ENCODE measurements around the gene ASCC2. TPM values are rescaled to one million over a fixed set of nuclear protein-coding genes. Genes with fewer than 3 reads are reported as not detected.
"Not testable (repeated sequence)": the region's sequence is repeated elsewhere in the genome, so short reads cannot be mapped to it uniquely, and the experiment has no call there.

ASCC2 gene
- total RNA-seq, 1 donor = 33.6 TPM

DNA sequence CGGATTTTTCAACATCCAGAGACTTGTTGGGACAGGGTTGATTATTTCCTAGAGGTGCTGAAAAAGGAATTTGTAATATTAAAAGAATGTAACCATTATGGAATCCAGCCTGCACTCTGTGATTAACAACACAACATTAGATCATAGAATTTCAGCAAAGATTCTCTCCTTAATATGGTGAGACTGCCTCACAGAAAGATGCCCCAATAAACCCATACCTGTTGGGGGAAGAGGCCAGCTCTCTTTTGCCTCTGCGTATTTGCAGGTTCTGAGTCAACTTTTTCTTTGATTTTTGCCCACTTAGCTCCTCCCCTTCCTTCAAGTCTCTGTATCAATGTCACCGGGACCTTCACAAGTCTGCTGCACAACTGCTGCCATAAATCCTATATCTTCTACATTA, 32.5 kb upstream of the ASCC2 start:
- H3K4me3 ChIP-seq (ENCODE audit: low read depth, low read length) = no peak overlapping the region
- TF ChIP-seq, protein P1, sequence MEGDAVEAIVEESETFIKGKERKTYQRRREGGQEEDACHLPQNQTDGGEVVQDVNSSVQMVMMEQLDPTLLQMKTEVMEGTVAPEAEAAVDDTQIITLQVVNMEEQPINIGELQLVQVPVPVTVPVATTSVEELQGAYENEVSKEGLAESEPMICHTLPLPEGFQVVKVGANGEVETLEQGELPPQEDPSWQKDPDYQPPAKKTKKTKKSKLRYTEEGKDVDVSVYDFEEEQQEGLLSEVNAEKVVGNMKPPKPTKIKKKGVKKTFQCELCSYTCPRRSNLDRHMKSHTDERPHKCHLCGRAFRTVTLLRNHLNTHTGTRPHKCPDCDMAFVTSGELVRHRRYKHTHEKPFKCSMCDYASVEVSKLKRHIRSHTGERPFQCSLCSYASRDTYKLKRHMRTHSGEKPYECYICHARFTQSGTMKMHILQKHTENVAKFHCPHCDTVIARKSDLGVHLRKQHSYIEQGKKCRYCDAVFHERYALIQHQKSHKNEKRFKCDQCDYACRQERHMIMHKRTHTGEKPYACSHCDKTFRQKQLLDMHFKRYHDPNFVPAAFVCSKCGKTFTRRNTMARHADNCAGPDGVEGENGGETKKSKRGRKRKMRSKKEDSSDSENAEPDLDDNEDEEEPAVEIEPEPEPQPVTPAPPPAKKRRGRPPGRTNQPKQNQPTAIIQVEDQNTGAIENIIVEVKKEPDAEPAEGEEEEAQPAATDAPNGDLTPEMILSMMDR (IDR thresholded peaks at IDR 0.05; ENCODE audit: insufficient read depth, low read length) = no peak
- no peak for DNase-seq (ENCODE audit: low read depth)

DNA sequence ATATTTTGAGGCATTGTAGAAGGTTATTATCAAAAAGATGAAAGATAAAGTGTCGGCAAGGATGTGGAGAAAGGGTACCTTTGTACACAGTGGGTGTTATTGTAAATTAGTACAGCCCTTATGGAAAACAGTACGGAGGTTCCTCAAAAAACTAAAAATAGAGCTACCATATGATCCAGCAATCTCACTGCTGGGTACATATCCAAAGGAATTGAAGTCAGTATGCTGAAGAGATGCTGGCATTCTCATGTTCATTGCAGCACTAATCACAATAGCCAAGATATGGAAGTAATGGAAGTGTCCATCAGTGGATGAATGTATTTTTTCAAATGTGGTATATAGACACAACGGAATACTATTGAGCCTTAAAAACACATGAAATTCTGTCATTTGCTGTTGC, 29.8 kb upstream of the ASCC2 start:
- H3K4me3 ChIP-seq (ENCODE audit: low read depth, low read length) = no peak overlapping the region
- DNase-seq (ENCODE audit: low read depth) = no peak
- TF ChIP-seq, protein P1 (IDR thresholded peaks at IDR 0.05; ENCODE audit: insufficient read depth, low read length) = no peak

DNA sequence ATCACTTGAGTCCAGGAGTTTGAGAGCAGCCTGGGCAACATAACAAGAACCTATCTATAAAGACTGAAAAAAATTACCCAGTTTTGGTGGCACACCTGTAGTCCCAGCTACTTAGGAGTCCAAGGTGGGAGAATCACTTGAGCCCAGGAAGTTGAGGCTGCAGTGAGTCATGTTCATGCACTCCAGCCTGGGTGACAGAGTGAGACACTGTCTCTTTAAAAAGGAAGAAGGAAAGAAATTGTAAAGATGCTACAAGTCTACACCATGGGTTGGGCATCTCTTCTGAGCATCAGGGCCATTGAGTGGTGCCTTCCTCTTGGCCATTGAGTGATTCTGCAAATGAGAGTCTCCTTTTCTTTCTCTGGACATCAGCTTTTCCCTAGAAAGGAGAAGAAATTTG, 29.2 kb upstream of the ASCC2 start:
- H3K4me3 ChIP-seq (ENCODE audit: low read depth, low read length) = no peak overlapping the region
- no peak for DNase-seq (ENCODE audit: low read depth)
- TF ChIP-seq, protein P1 (IDR thresholded peaks at IDR 0.05; ENCODE audit: insufficient read depth, low read length) = no peak

DNA sequence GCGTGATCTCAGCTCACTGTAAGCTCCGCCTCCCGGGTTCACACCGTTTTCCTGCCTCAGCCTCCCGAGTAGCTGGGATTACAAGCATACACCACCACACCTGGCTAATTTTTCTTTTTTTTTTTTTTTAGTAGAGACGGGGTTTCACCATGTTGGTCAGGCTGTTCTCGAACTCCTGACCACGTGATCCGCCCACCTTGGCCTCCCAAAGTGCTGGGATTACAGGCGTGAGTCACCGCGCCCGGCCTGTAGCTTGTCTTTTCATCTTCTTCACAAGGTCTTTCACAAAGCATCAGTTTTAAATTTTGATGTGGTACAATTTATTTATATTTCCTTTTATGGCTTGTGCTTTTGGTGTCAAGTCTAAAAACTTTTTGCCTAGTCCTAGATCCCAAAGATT, 27.5 kb upstream of the ASCC2 start:
- DNase-seq (ENCODE audit: low read depth); H3K4me3 ChIP-seq (ENCODE audit: low read depth, low read length): not testable (repeated sequence)

DNA sequence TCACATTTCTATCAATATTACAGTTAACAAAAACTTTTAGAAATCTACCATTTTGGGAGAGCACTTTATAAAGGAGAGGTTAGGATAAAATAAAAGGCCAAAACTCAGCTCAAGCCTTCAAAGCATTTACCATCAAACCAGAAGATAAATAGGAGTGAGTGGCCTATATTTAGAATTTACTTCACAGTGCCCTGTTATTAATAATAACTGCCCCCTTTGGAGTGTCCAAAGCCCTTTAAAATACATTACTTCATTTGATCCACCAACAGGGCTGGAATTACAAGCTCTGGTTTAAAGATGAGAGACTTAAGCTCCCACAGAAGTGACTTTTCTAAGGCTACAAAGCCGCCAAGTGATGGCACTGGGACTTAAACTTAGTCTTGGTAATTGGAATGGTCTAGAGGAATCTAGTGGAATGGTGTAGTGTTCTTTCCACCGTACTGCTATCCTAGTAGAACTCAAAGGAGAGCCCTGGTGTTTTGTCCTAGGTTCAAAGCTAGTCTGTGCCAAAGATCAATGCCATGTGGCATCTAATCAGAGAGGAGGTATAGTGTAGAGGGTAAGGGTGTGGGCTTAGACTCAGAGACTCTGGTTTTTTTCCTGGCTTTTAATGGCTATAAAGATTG, 23.7 kb upstream of the ASCC2 start:
- DNase-seq (ENCODE audit: low read depth) = no peak
- TF ChIP-seq, protein P1 (IDR thresholded peaks at IDR 0.05; ENCODE audit: insufficient read depth, low read length) = no peak
- no peak overlapping the region for H3K4me3 ChIP-seq (ENCODE audit: low read depth, low read length)

DNA sequence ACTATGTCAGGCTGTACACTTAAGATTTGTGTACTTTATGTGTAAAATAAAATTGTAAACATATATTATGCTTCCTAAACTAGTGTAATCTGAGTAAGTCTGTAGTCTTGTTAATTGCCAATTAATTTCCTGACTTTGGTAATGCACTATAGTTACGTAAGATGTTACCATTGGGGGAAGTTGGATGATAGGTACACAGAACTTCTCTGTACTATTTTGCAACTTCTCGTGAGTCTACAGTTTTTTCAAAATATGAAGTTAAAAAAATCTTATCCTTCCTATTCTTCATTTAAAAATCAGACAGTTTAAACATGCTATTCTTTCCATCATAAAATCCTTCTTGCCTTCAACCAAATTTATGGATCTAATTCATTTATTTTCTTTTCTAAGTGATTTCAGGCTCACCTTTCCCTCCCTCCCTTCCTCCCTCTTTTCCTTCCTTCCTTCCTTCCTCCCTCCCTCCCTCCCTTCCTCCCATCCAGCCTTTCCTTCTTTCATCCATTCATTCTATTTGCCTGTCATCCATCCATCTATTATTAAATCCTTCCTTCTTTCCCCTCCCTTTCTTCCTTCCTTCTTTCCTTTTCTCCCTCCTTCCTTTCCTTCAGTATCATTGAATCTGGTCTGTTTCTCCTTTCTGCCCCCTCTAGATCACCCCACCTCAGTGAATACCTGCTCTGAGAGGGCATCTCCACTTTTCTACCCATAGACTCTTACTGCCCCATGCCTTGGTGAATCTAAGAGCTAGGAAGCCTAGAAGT, 22.1 kb upstream of the ASCC2 start:
- no peak for DNase-seq (ENCODE audit: low read depth)
- TF ChIP-seq, protein P1 (IDR thresholded peaks at IDR 0.05; ENCODE audit: insufficient read depth, low read length) = no peak
- no peak overlapping the region for H3K4me3 ChIP-seq (ENCODE audit: low read depth, low read length)

DNA sequence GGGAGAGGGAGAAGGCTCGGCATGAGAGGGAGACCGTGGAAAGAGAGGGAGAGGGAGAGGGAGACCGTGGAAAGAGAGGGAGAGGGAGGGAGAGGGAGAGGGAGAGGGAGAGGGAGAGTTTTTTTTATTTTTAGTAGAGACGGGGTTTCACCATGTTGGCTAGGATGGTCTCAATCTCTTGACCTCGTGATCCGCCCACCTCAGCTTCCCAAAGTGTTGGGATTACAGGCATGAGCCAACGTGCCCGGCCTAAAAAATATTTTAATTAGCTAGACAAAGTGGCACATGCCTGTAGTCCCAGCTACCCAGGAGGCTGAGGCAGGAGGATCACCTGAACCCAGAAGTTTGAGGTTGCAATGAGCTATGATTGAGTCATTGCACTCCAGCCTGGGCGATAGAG, 21.0 kb upstream of the ASCC2 start:
- not testable (repeated sequence) for H3K4me3 ChIP-seq (ENCODE audit: low read depth, low read length)

DNA sequence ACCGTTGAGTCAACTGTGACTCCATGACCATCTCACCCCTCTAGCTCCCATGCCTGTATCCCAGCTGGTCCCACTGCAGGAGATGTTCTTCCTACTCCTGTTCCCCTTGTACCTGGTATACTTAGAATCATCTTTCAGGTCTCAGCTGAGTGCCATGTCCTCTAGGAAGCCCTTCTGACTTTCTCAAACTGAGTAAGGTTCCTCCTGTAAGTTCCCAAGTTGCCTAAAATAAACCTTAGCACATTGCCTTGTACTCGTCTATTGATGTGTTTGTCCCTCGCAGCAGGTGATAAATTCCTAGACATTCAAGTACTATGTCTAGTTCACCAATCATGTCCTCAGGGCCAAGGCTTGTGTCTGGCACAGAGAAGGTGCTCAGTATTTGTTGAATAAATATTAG, 18.4 kb upstream of the ASCC2 start:
- no peak for DNase-seq (ENCODE audit: low read depth)
- no peak overlapping the region for H3K4me3 ChIP-seq (ENCODE audit: low read depth, low read length)
- TF ChIP-seq, protein P1 (IDR thresholded peaks at IDR 0.05; ENCODE audit: insufficient read depth, low read length) = no peak

More for the DNA sequence above, 21.0 kb upstream of the ASCC2 start:
- not testable (repeated sequence) for DNase-seq (ENCODE audit: low read depth)
